SK-N-SH (cell line): Measurements from ENCODE around the gene HUS1. TPM values are rescaled to one million over a fixed set of nuclear protein-coding genes. Genes with fewer than 3 reads are reported as not detected.
"Not testable (repeated sequence)": the region's sequence is repeated elsewhere in the genome, so short reads cannot be mapped to it uniquely, and the experiment has no call there.

Experiments
- CTCF ChIA-PET: fragments of 300-600, 350-600 bp; formaldehyde crosslinking; extraction: SDS; loops from one replicate; lab custom pipeline; 2021; lab: Yijun Ruan, JAX
- POLR2A ChIA-PET: fragments of 350-600 bp; sonication (Branson Sonifier 250); formaldehyde crosslinking; extraction: SDS; loops from one replicate; lab custom pipeline; 2020; ENCODE audit warnings: antibody characterized with exemption, inconsistent platforms; lab: Yijun Ruan, JAX
- DNase-seq: peaks from one replicate; pipeline ENCODE4 v3.0.0; 2012
- H2AFZ ChIP-seq: fragments of 200-600 bp; sonication (generic); 2 replicates; pipeline ENCODE4 v1.8.1; 2016; ENCODE audit warnings: antibody characterized with exemption, mild to moderate bottlenecking, low read depth
- H3F3A ChIP-seq: fragments of 200-600 bp; sonication (generic); replicated peaks from 2 replicates; pipeline ENCODE3; 2016; ENCODE audit warnings: antibody characterized with exemption, mild to moderate bottlenecking; ENCODE audit not compliant: insufficient read depth
- H3K27ac ChIP-seq, 2 experiments: fragments of 200-500 bp in 1 of 2; fragments of 200-600 bp in 1 of 2; sonication (Bioruptor generic) in 1 of 2; sonication (generic), shearing (Covaris generic) in 1 of 2; 2 replicates each; pipeline versions ENCODE4 v1.5.1 to v1.6.1; 2014 to 2016; ENCODE audit warnings: low read depth in 2 of 2, inconsistent platforms in 1 of 2, low read length in 1 of 2, mild to moderate bottlenecking in 1 of 2, mixed read lengths in 1 of 2
- H3K27me3 ChIP-seq: fragments of 200-600 bp; sonication (generic), shearing (Covaris generic); 2 replicates; pipeline ENCODE4 v1.6.1; 2016; ENCODE audit warnings: mixed run types; ENCODE audit not compliant: insufficient read depth
- H3K36me3 ChIP-seq, 2 experiments: fragments of 200-500 bp in 1 of 2; fragments of 200-600 bp in 1 of 2; sonication (Bioruptor generic) in 1 of 2; sonication (generic) in 1 of 2; replicated peaks in 1 of 2; 2 replicates each; pipeline versions ENCODE3 to v1.5.1; 2014 to 2016; ENCODE audit warnings: low read length in 1 of 2, mild to moderate bottlenecking in 1 of 2; ENCODE audit not compliant: insufficient read depth in 2 of 2, control insufficient read depth in 1 of 2
- H3K4me1 ChIP-seq, 2 experiments: fragments of 200-500 bp in 1 of 2; fragments of 200-600 bp in 1 of 2; sonication (Bioruptor generic) in 1 of 2; sonication (generic), shearing (Covaris generic) in 1 of 2; 2 replicates each; pipeline versions ENCODE4 v1.5.1 to v1.6.1; 2014 to 2016; ENCODE audit warnings: low read depth in 1 of 2, low read length in 1 of 2, mixed run types in 1 of 2; ENCODE audit not compliant: insufficient read depth in 2 of 2, control insufficient read depth in 1 of 2
- H3K4me2 ChIP-seq: fragments of 200-600 bp; sonication (generic), shearing (Covaris generic); 2 replicates; pipeline ENCODE4 v1.6.1; 2017; ENCODE audit warnings: mixed run types
- H3K4me3 ChIP-seq, 2 experiments: fragments of 200-500 bp in 1 of 2; fragments of 200-600 bp in 1 of 2; sonication (Bioruptor generic) in 1 of 2; sonication (generic), shearing (Covaris generic) in 1 of 2; 2 replicates each; pipeline versions ENCODE4 v1.5.1 to v1.8.1; 2014 to 2016; ENCODE audit warnings: low read depth in 2 of 2, inconsistent platforms in 1 of 2, low read length in 1 of 2, mild to moderate bottlenecking in 1 of 2, mixed read lengths in 1 of 2, moderate library complexity in 1 of 2
- H3K79me2 ChIP-seq: fragments of 200-600 bp; sonication (generic); 2 replicates; pipeline ENCODE4 v1.8.1; 2017; ENCODE audit warnings: mild to moderate bottlenecking; ENCODE audit not compliant: insufficient read depth
- H3K9ac ChIP-seq: fragments of 200-600 bp; sonication (generic); 2 replicates; pipeline ENCODE4 v1.6.1; 2017; ENCODE audit warnings: mixed run types
- H3K9me2 ChIP-seq: fragments of 200-600 bp; sonication (generic); 2 replicates; pipeline ENCODE4 v1.6.1; 2017; ENCODE audit warnings: mixed run types
- H3K9me3 ChIP-seq: fragments of 200-600 bp; sonication (generic); 2 replicates; pipeline ENCODE4 v1.6.1; 2017; ENCODE audit warnings: mixed run types, mild to moderate bottlenecking, moderate library complexity
- H4K20me1 ChIP-seq: fragments of 200-600 bp; sonication (generic); 2 replicates; pipeline ENCODE4 v1.6.1; 2017; ENCODE audit warnings: mild to moderate bottlenecking, mixed run types; ENCODE audit not compliant: insufficient read depth
- CHD2 ChIP-seq: fragments of 150-350 bp; IDR thresholded peaks from 2 replicates; pipeline ENCODE4 v1.6.1; 2018; ENCODE audit warnings: low read length; ENCODE audit not compliant: partially characterized antibody
- EZH2phosphoT487 ChIP-seq: fragments of 200-600 bp; sonication (generic); IDR thresholded peaks from 2 replicates; pipeline ENCODE4 v1.6.1; 2017; ENCODE audit warnings: low read depth, mixed run types, mild to moderate bottlenecking, antibody characterized with exemption, moderate library complexity, borderline replicate concordance
- FOSL2 ChIP-seq: IDR thresholded peaks from 2 replicates; pipeline ENCODE4 v1.4.0; 2012; ENCODE audit warnings: low read depth, mild to moderate bottlenecking, moderate library complexity, borderline replicate concordance
- GABPA ChIP-seq: IDR thresholded peaks from 2 replicates; pipeline ENCODE4 v1.4.0; 2012; ENCODE audit warnings: low read depth, mild to moderate bottlenecking
- RCOR1 ChIP-seq: fragments of 150-350 bp; IDR thresholded peaks from 2 replicates; pipeline ENCODE4 v1.6.1; 2017; ENCODE audit warnings: antibody characterized with exemption, low read length
- RFX5 ChIP-seq: IDR thresholded peaks from 2 replicates; pipeline ENCODE4 v1.6.1; 2012; ENCODE audit warnings: mild to moderate bottlenecking, improper control_type of control experiment, low read length
- SIN3A ChIP-seq: IDR thresholded peaks from 2 replicates; pipeline ENCODE4 v1.6.1; 2012; ENCODE audit warnings: low read depth, mild to moderate bottlenecking, low read length, moderate library complexity, borderline replicate concordance
- SMC3 ChIP-seq: IDR thresholded peaks from 2 replicates; pipeline ENCODE4 v1.6.1; 2012; ENCODE audit warnings: low read depth, low read length, improper control_type of control experiment
- YY1 ChIP-seq: IDR thresholded peaks from 2 replicates; pipeline ENCODE4 v1.4.0; 2012; ENCODE audit warnings: low read depth, mild to moderate bottlenecking
- WGBS: methylation state at CpG from one replicate; pipeline ENCODE4 v1.1.6; 2017; ENCODE audit warnings: low lambda C conversion rate; 5-methylcytosine and 5-hydroxymethylcytosine counted together
- polyA plus RNA-seq, 3 experiments: library from polyadenylated mRNA; depleted of rRNA; stranded (reverse); fragments of >200 nt; gene quantifications; 2 replicates each; pipeline ENCODE4 v1.2.3, GENCODE V29; 2012
- TF ChIP-seq, protein P1 (sequence below): IDR thresholded peaks from 2 replicates; pipeline ENCODE4 v1.4.0; 2012; ENCODE audit warnings: low read depth, borderline replicate concordance
- TF ChIP-seq, protein P2 (sequence below): fragments of 200-600 bp; sonication (generic); IDR thresholded peaks from 2 replicates; pipeline ENCODE4 v1.6.1; 2017; ENCODE audit warnings: antibody characterized with exemption, mild to moderate bottlenecking, moderate library complexity
- TF ChIP-seq, protein P3 (sequence below): IDR thresholded peaks from 2 replicates; pipeline ENCODE4; 2012

Gene HUS1
- polyA plus RNA-seq, 1 of the 3 experiments (the other 2 are of a cell fraction), result 17.8 TPM

DNA sequence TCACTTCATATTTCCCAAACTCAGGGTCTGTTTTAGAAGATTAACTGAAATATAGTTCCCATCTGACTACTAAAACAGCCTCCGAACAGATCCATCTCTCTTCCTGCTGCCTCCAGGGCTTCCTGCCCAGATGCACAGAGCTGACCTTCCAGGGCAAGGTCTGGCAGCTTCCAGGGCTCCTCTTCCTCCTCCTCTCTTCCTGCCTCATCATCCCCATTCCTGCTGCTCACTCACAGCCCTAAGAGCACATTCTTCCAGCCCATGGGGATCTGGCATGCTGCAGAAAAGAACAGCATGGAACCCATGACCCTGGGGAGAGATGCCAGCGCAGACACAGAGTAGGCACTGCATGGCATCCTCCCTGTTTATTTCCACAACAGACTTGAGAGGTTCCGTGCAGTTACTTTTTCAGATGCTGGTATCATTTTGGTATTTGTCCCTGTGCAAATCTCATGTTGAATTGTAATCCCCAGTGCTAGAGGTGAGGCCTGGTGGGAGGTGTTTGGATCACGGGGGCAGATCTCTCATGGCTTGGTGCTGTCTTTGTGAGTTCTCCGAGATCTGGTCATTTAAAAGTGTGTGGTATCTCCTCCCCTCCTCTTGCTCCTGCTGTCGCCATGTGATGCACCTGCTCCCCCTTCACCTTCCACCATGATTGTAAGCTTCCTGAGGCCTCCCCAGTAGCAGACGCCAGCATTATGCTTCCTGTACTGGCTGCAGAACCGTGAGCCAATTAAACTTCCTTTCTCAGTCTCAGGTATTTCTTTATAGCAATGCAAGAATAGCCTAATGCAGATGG is 35.5 kb downstream of the HUS1 start:
- Histone ChIP-seq H3K9me3 (no peaks in the 10 kb centered on the region), H3K4me2 (no peak overlapping the region), H3K9ac (no peak overlapping the region), H3K27ac (peak overlapping the region in 1 of 2 experiments; percentile 90; a peak in 2 of 4 replicates), H3K4me3 (no peak overlapping the region), H3K79me2 (no peaks in the 10 kb centered on the region), H4K20me1 (no peaks in the 10 kb centered on the region), H2AFZ (peak overlapping the region; percentile 43; the same call in 1 of the 2 replicates), H3K9me2 (no peaks in the 10 kb centered on the region), H3K36me3 (no peaks in the 10 kb centered on the region), H3K4me1 (peaks cover 25 to 37% of the 10 kb centered on the region in 2 experiments), H3F3A (peaks cover 17% of the 10 kb centered on the region), H3K27me3 (no peaks in the 10 kb centered on the region)
- peak; percentile 58 for DNase-seq
- WGBS, result 91% methylated on average over 8 of the region's 8 CpGs
- POLR2A ChIA-PET, result no interaction called here
- peak; percentile 21; the same call in 1 of the 2 replicates for TF ChIP-seq RCOR1
- TF ChIP-seq, protein P1, sequence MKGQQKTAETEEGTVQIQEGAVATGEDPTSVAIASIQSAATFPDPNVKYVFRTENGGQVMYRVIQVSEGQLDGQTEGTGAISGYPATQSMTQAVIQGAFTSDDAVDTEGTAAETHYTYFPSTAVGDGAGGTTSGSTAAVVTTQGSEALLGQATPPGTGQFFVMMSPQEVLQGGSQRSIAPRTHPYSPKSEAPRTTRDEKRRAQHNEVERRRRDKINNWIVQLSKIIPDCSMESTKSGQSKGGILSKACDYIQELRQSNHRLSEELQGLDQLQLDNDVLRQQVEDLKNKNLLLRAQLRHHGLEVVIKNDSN, result no peak
- CTCF ChIA-PET, result interaction anchor here (0.7 to 12.4 kb wide), 37 partner anchors 10 to 685 kb away, joined by 3 to 221 read pairs (median 8); partner anchors contain the start of gene HUS1

DNA sequence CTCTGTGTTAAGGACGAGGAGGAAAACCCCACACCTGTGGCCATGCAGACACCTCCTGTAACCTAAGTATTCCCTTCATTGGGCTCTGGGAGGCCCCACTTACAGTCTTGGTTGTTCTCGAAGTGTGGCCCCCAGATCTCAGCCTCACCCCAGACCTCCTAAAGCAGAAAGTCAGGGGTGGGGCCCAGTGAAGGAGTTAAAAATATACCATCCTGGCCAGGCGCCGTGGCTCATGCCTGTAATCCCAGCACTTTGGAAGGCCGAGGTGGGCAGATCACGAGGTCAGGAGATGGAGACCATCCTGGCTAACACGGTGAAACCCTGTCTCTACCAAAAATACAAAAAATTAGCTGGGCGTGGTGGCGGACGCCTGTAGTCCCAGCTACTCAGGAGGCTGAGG is 36.8 kb downstream of the HUS1 start:
- Histone ChIP-seq H3K27ac (peak overlapping the region in 1 of 2 experiments; percentile 41; a peak in 2 of 4 replicates), H3F3A (peaks cover 17% of the 10 kb centered on the region), H3K4me1 (peaks cover 25 to 37% of the 10 kb centered on the region in 2 experiments)
- H3K9ac ChIP-seq, POLR2A ChIA-PET, H3K79me2 ChIP-seq, H2AFZ ChIP-seq, H4K20me1 ChIP-seq, H3K9me2 ChIP-seq, H3K4me2 ChIP-seq, DNase-seq, H3K9me3 ChIP-seq, H3K27me3 ChIP-seq, H3K4me3 ChIP-seq, H3K36me3 ChIP-seq: not testable (repeated sequence)
- WGBS, result 95% methylated on average over 10 of the region's 10 CpGs
- CTCF ChIA-PET, result interaction anchor here (1.0 to 12.4 kb wide), 7 partner anchors 8 to 677 kb away, joined by 4 to 221 read pairs (median 27); no protein-coding TSS in a partner anchor

DNA sequence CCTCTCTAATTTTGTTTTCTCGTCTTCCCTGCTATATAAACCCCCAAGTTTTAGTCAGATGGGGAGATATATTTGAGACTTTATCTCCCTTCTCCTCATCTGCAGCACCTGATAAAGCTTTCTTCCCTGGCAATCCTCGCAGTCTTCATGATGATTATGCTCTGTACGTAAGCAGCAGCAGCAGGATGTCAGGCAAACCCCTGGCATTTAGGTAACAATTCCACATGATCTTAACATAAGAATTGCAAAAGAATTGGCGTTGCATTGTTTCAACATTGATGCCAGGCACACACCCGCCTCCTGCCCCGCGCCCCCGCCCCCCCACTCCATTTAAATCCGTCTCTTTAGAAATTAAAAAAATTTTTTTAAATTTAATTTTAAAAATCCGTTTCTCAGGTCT is 37.3 kb downstream of the HUS1 start:
- H3K9me2 ChIP-seq, result no peaks in the 10 kb centered on the region
- no peaks in the 10 kb centered on the region for H3K27me3 ChIP-seq
- H3K36me3 ChIP-seq, result no peaks in the 10 kb centered on the region
- H3K9ac ChIP-seq, result no peak overlapping the region
- H3K4me2 ChIP-seq, result peak overlapping the region; percentile 51
- peaks cover 17% of the 10 kb centered on the region for H3F3A ChIP-seq
- peaks cover 25 to 37% of the 10 kb centered on the region in 2 experiments for H3K4me1 ChIP-seq
- no peak for TF ChIP-seq SIN3A
- TF ChIP-seq, protein P2, sequence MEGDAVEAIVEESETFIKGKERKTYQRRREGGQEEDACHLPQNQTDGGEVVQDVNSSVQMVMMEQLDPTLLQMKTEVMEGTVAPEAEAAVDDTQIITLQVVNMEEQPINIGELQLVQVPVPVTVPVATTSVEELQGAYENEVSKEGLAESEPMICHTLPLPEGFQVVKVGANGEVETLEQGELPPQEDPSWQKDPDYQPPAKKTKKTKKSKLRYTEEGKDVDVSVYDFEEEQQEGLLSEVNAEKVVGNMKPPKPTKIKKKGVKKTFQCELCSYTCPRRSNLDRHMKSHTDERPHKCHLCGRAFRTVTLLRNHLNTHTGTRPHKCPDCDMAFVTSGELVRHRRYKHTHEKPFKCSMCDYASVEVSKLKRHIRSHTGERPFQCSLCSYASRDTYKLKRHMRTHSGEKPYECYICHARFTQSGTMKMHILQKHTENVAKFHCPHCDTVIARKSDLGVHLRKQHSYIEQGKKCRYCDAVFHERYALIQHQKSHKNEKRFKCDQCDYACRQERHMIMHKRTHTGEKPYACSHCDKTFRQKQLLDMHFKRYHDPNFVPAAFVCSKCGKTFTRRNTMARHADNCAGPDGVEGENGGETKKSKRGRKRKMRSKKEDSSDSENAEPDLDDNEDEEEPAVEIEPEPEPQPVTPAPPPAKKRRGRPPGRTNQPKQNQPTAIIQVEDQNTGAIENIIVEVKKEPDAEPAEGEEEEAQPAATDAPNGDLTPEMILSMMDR, result no peak
- TF ChIP-seq RFX5, result no peak
- TF ChIP-seq, protein P3, sequence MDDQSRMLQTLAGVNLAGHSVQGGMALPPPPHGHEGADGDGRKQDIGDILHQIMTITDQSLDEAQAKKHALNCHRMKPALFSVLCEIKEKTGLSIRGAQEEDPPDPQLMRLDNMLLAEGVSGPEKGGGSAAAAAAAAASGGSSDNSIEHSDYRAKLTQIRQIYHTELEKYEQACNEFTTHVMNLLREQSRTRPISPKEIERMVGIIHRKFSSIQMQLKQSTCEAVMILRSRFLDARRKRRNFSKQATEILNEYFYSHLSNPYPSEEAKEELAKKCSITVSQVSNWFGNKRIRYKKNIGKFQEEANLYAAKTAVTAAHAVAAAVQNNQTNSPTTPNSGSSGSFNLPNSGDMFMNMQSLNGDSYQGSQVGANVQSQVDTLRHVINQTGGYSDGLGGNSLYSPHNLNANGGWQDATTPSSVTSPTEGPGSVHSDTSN, result no peak
- no peak for TF ChIP-seq YY1
- no peak for TF ChIP-seq EZH2phosphoT487
- no peak for TF ChIP-seq FOSL2
- TF ChIP-seq RCOR1, result no peak
- no peak for TF ChIP-seq SMC3
- TF ChIP-seq GABPA, result no peak
- no peak for TF ChIP-seq CHD2
- no peaks in the 10 kb centered on the region for H3K9me3 ChIP-seq
- peak overlapping the region; percentile 45; the same call in 1 of the 2 replicates for H2AFZ ChIP-seq
- ChIA-PET POLR2A (no interaction called here), CTCF (interaction anchor here (1.7 to 6.5 kb wide), 4 partner anchors 13 to 676 kb away, joined by 7 to 39 read pairs (median 18); no protein-coding TSS in a partner anchor)
- peak overlapping the region; percentile 78 to 82 for H3K27ac ChIP-seq
- no peaks in the 10 kb centered on the region for H3K79me2 ChIP-seq
- no peaks in the 10 kb centered on the region for H4K20me1 ChIP-seq
- no peak overlapping the region for H3K4me3 ChIP-seq
- 90% methylated on average over 10 of the region's 10 CpGs for WGBS
- no peak for DNase-seq
